Liver (tissue), 3 donors: Measurements from ENCODE around the gene CYP2A13.
"Not testable (repeated sequence)": the region's sequence is repeated elsewhere in the genome, so short reads cannot be mapped to it uniquely, and the experiment has no call there.

Experiments used
- ATF3 ChIP-seq: IDR thresholded peaks from 2 replicates; pipeline ENCODE4 v1.6.1; 2016; ENCODE audit warnings: antibody characterized with exemption
- CTCF ChIP-seq: fragments of 150-350 bp; IDR thresholded peaks from 2 replicates; pipeline ENCODE4 v1.5.1; 2017; ENCODE audit warnings: improper control_type of control experiment, low read depth, low read length; ENCODE audit not compliant: missing input control
- MAX ChIP-seq: IDR thresholded peaks from 2 replicates; pipeline ENCODE4 v1.6.1; 2016; ENCODE audit warnings: antibody characterized with exemption
- RAD21 ChIP-seq, 2 donors: IDR thresholded peaks; 2 replicates each; pipeline ENCODE4 v1.6.1; 2016; ENCODE audit warnings: antibody characterized with exemption in 2 of 2, mild to moderate bottlenecking in 2 of 2
- REST ChIP-seq: IDR thresholded peaks from 2 replicates; pipeline ENCODE4 v1.6.1; 2016; ENCODE audit warnings: antibody characterized with exemption, mild to moderate bottlenecking
- YY1 ChIP-seq: IDR thresholded peaks from 2 replicates; pipeline ENCODE4 v1.6.1; 2016; ENCODE audit warnings: antibody characterized with exemption, mild to moderate bottlenecking
- donor health status: healthy.
- donor health status: healthy.

GRCh38 chr19:41045095-41045494, 43.2 kb upstream of the CYP2A13 start:
- TF ChIP-seq REST; YY1; CTCF; RAD21 (IDR thresholded peaks at IDR 0.05); ATF3; MAX: not testable (repeated sequence)
